ENCODE results near the gene CADM3. TPM values are rescaled to one million over a fixed set of nuclear protein-coding genes. Genes with fewer than 3 reads are reported as not detected.

The CADM3 gene
- total and polyA plus RNA-seq, 2 donors (not counting 3 experiments of a cell fraction or from before 2014, with no cell fraction given), result 2.7 to 6.0 TPM

DNA sequence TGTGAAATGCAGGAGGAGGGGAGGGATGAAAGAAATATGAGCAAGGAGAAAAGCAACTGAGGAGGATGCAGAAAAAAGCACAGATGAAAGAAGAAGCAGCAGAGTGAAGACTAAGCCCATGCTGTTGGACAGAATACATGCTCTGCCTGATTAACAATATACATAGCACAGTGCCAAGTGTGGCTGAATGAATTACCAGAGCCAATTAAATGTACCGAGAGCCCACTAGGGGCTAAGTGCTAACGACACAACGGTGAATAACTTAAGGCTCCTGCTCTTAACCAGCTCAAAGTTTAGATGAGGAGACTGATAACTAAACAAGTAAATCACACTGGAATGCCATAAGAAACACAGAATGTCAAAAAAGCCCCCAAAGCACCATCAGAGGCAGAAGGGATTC, 15.6 kb downstream of the CADM3 start:
- DNase-seq (ENCODE audit: low read depth, low spot score) (no peak), FAIRE-seq (no peak)
- Histone ChIP-seq H3K27ac (ENCODE audit: insufficient read depth, low read depth, low read length) (no peak overlapping the region), H3K9me1 (replicated peaks; ENCODE audit: control insufficient read depth, extremely low read depth, insufficient read depth, low read length) (no peaks in the 10 kb centered on the region), H3K27me3 (ENCODE audit: control insufficient read depth in 2 of 2, insufficient read depth in 2 of 2, low read length in 2 of 2) (peaks cover 30 to 39% of the 10 kb centered on the region in 2 experiments), H3K36me3 (ENCODE audit: control insufficient read depth in 2 of 2, extremely low read depth in 1 of 2, insufficient read depth in 2 of 2, low read length in 2 of 2) (no peaks in the 10 kb centered on the region), H3K9ac (replicated peaks; ENCODE audit: extremely low read depth, insufficient read depth, low read length) (no peak overlapping the region), H4K20me1 (replicated peaks; ENCODE audit: control insufficient read depth, extremely low read depth, insufficient read depth, low read length) (no peaks in the 10 kb centered on the region), H3K79me2 (ENCODE audit: control insufficient read depth, insufficient read depth, low read length) (no peaks in the 10 kb centered on the region), H2AFZ (ENCODE audit: low read depth, low read length) (no peak overlapping the region), H3K9me3 (replicated peaks; ENCODE audit: control insufficient read depth, insufficient read depth, low read length) (no peaks in the 10 kb centered on the region), H3K4me3 (replicated peaks in 1 of 3; ENCODE audit: insufficient read depth in 1 of 3, low read depth in 1 of 3, low read length in 3 of 3) (no peak overlapping the region), H3K4me2 (ENCODE audit: insufficient read depth, low read length) (no peak overlapping the region), H3K4me1 (ENCODE audit: control insufficient read depth, extremely low read depth, insufficient read depth, low read length) (no peaks in the 10 kb centered on the region)
- intact Hi-C loops (cut with micrococcal nuclease) (no loop called here), dilution Hi-C loops (cut with MboI; ENCODE audit: extremely low pct_ligation_motif_present, low sequenced_read_pairs) (no loop called here)
- ChIA-PET CTCF (interaction anchor here (0.8 kb wide), 1 partner anchor 9 kb away, joined by 3 read pairs; no protein-coding TSS in a partner anchor), POLR2A (no interaction called here)
- TF ChIP-seq JUN (IDR thresholded peaks at IDR 0.05; ENCODE audit: borderline replicate concordance, insufficient read depth, insufficient read length, low read depth) (no peak), EZH2 (IDR thresholded peaks at IDR 0.05; ENCODE audit: borderline replicate concordance, low read depth, low read length, severe bottlenecking) (no peak), GATA2 (IDR thresholded peaks at IDR 0.05; ENCODE audit: insufficient read depth, insufficient read length, low read depth, low read length) (no peak), MYC (IDR thresholded peaks at IDR 0.05; ENCODE audit: low read depth, low read length) (no peak), POLR2AphosphoS5 (IDR thresholded peaks at IDR 0.05; ENCODE audit: insufficient read depth, low read depth, low read length) (no peak), POLR2A (IDR thresholded peaks at IDR 0.05; ENCODE audit: low read depth, low read length) (no peak)
- TF ChIP-seq, protein P1, sequence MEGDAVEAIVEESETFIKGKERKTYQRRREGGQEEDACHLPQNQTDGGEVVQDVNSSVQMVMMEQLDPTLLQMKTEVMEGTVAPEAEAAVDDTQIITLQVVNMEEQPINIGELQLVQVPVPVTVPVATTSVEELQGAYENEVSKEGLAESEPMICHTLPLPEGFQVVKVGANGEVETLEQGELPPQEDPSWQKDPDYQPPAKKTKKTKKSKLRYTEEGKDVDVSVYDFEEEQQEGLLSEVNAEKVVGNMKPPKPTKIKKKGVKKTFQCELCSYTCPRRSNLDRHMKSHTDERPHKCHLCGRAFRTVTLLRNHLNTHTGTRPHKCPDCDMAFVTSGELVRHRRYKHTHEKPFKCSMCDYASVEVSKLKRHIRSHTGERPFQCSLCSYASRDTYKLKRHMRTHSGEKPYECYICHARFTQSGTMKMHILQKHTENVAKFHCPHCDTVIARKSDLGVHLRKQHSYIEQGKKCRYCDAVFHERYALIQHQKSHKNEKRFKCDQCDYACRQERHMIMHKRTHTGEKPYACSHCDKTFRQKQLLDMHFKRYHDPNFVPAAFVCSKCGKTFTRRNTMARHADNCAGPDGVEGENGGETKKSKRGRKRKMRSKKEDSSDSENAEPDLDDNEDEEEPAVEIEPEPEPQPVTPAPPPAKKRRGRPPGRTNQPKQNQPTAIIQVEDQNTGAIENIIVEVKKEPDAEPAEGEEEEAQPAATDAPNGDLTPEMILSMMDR (IDR thresholded peaks at IDR 0.05; ENCODE audit: extremely low read depth in 1 of 2, insufficient read depth in 1 of 2, low read depth in 1 of 2, low read length in 2 of 2), result no peak
- BruUV-seq (replicated peaks), result no TSS peak
